Adrenal gland (tissue), 5 donors: Measurements from ENCODE around the gene CACNA1C.

Experiments used
- POLR2A ChIP-seq, 2 donors: fragments of 450-650 bp; IDR thresholded peaks; one replicate each; pipeline ENCODE4 v1.6.1; 2017; ENCODE audit warnings: antibody characterized with exemption in 2 of 2, mild to moderate bottlenecking in 2 of 2, moderate library complexity in 1 of 2
- TF ChIP-seq, protein P1 (sequence below), 6 experiments: fragments of 450-650 bp in 4 of 6; fragments of 200-600 bp in 2 of 6; sonication (generic) in 1 of 6; IDR thresholded peaks; 1 replicate in 5 of 6; 2 replicates in 1 of 6; pipeline versions ENCODE4 v1.5.1 to v1.8.0; 2016 to 2021; ENCODE audit warnings: antibody characterized with exemption in 6 of 6, mild to moderate bottlenecking in 2 of 6, moderate library complexity in 1 of 6
- donor health status: DM: no; HTN: no; CAD: no.

- TF ChIP-seq, protein P1, sequence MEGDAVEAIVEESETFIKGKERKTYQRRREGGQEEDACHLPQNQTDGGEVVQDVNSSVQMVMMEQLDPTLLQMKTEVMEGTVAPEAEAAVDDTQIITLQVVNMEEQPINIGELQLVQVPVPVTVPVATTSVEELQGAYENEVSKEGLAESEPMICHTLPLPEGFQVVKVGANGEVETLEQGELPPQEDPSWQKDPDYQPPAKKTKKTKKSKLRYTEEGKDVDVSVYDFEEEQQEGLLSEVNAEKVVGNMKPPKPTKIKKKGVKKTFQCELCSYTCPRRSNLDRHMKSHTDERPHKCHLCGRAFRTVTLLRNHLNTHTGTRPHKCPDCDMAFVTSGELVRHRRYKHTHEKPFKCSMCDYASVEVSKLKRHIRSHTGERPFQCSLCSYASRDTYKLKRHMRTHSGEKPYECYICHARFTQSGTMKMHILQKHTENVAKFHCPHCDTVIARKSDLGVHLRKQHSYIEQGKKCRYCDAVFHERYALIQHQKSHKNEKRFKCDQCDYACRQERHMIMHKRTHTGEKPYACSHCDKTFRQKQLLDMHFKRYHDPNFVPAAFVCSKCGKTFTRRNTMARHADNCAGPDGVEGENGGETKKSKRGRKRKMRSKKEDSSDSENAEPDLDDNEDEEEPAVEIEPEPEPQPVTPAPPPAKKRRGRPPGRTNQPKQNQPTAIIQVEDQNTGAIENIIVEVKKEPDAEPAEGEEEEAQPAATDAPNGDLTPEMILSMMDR (IDR thresholded peaks at IDR 0.05), result no peak
- TF ChIP-seq POLR2A (IDR thresholded peaks at IDR 0.05), result no peak
Measured at GRCh38 chr12:2429032-2429431, 376.2 kb downstream of the CACNA1C start.
